GM19193 (cell line): ENCODE measurements around the gene SPECC1L.

Experiments
- POLR2A ChIP-seq: IDR thresholded peaks from 4 replicates; pipeline ENCODE4 v1.6.1; 2011; ENCODE audit not compliant: insufficient read depth, insufficient read length; ENCODE audit errors: extremely low read depth

Gene SPECC1L

GRCh38 chr22:24437741-24438328, 167.2 kb downstream of the SPECC1L start:
- no peak for TF ChIP-seq POLR2A

- no peak for TF ChIP-seq POLR2A
Measured at GRCh38 chr22:24440270-24440717, 169.7 kb downstream of the SPECC1L start.

- TF ChIP-seq POLR2A = no peak
Measured at GRCh38 chr22:24440718-24441405, 170.2 kb downstream of the SPECC1L start.

- no peak for TF ChIP-seq POLR2A
Measured at GRCh38 chr22:24441406-24442351, 171.0 kb downstream of the SPECC1L start.

GRCh38 chr22:24442352-24442744, 171.7 kb downstream of the SPECC1L start:
- TF ChIP-seq POLR2A = no peak

GRCh38 chr22:24443668-24444067, 173.0 kb downstream of the SPECC1L start:
- TF ChIP-seq POLR2A = no peak

- TF ChIP-seq POLR2A = no peak
Measured at GRCh38 chr22:24444251-24444650, 173.6 kb downstream of the SPECC1L start.

- no peak for TF ChIP-seq POLR2A
Measured at GRCh38 chr22:24444729-24445466, 174.3 kb downstream of the SPECC1L start.

GRCh38 chr22:24445481-24446259, 175.0 kb downstream of the SPECC1L start:
- TF ChIP-seq POLR2A = no peak

- TF ChIP-seq POLR2A = no peak
Measured at GRCh38 chr22:24446260-24446611, 175.6 kb downstream of the SPECC1L start.

- no peak for TF ChIP-seq POLR2A
Measured at GRCh38 chr22:24450610-24451009, 180.0 kb downstream of the SPECC1L start.

GRCh38 chr22:24451162-24451561, 180.5 kb downstream of the SPECC1L start:
- TF ChIP-seq POLR2A = no peak

GRCh38 chr22:24453853-24454252, 183.2 kb downstream of the SPECC1L start:
- TF ChIP-seq POLR2A = no peak

- no peak for TF ChIP-seq POLR2A
Measured at GRCh38 chr22:24455039-24455438, 184.4 kb downstream of the SPECC1L start.
